GM21723 (cell line): ENCODE measurements around the gene LACTB.
A peak's percentile ranks its signal among the peaks of the same experiment; 100 is the strongest.

Experiments
- ATAC-seq: cut with Tn5 transposase; IDR thresholded peaks from one replicate; pipeline ENCODE4 v1.9.1; 2021; ENCODE audit warnings: mild to moderate bottlenecking, moderate library complexity; ENCODE audit not compliant: unreplicated experiment

LACTB gene, protein sequence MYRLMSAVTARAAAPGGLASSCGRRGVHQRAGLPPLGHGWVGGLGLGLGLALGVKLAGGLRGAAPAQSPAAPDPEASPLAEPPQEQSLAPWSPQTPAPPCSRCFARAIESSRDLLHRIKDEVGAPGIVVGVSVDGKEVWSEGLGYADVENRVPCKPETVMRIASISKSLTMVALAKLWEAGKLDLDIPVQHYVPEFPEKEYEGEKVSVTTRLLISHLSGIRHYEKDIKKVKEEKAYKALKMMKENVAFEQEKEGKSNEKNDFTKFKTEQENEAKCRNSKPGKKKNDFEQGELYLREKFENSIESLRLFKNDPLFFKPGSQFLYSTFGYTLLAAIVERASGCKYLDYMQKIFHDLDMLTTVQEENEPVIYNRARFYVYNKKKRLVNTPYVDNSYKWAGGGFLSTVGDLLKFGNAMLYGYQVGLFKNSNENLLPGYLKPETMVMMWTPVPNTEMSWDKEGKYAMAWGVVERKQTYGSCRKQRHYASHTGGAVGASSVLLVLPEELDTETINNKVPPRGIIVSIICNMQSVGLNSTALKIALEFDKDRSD

DNA sequence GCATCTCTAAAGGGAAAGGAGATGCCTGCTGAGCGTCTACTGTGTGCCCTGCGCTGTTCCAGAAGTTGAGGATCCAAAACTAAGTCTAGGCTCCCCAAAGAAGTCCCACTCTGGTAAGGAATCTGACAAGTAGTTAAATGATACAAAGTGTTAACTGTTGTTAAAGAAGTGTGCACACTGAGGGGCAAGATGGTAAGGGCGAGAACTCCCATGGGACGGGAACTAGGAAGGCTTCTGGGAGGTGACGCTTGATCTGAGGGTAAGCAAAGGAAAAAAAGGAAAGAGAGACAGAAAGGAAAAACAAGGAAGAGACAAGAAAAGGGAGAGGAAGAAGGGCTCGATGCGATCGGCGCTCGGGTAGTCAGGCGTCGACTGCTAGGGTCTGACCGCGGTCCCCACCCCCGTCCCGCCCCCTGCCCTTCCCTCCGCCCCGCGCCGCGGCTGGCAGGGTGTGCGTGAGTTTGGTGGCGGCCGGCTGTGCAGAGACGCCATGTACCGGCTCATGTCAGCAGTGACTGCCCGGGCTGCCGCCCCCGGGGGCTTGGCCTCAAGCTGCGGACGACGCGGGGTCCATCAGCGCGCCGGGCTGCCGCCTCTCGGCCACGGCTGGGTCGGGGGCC lies at the start of gene LACTB:
LACTB (plus strand) TSS at position 480 of the 620 bp plus-strand sequence; CDS start at position 491, 11 bp downstream.
- ATAC-seq = peak; percentile 72

DNA sequence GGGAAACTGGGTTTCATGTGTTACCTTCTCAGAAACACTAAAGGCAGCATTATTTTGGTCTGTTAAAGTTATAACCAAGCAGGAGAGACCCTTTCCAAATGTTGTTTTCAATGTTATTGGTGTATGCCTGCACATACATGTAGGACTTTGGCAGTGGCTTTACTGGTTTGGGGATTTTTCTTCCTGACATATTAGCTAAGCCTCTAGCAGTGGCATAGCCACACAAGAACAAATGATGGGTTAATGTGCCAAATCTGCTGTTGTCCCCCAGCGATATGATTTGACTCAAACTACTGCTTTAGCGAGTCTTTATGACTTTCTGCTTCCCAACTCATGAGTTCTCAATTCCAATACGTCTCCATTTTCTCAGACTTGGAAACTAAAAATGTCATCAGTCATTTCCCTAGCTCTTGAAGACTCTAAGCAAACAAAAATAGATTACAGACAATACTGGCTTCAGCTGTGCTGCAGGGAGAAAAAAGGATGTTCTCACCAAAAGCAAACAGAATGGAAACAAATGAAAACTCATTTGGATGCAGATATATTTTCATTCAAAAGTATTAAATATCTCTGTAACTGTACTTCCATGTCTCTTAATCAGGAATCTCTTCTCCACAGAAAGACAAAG lies 49.5 kb upstream of the LACTB start:
- no peak for ATAC-seq

DNA sequence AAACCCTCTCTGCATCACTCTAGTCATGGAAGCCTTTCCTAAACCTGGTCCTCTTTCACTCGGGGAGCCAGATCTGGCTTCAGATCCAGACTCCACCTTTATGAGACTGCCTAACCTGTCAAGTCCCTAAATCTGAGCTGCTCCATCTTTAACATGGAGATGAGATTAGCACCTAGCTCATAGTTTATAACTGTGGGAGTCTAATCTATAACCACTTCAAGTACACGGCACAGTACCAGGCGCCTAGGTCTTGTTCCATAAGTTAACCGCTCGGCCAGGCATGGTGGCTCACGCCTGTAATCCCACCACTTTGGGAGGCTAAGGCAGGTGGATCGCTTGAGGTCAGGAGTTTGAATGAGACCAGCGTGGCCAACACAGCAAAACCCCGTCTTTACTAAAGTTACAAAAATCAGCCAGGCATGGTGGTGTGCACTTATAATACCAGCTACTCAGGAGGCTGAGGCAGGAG lies 48.8 kb upstream of the LACTB start:
- ATAC-seq = no peak

DNA sequence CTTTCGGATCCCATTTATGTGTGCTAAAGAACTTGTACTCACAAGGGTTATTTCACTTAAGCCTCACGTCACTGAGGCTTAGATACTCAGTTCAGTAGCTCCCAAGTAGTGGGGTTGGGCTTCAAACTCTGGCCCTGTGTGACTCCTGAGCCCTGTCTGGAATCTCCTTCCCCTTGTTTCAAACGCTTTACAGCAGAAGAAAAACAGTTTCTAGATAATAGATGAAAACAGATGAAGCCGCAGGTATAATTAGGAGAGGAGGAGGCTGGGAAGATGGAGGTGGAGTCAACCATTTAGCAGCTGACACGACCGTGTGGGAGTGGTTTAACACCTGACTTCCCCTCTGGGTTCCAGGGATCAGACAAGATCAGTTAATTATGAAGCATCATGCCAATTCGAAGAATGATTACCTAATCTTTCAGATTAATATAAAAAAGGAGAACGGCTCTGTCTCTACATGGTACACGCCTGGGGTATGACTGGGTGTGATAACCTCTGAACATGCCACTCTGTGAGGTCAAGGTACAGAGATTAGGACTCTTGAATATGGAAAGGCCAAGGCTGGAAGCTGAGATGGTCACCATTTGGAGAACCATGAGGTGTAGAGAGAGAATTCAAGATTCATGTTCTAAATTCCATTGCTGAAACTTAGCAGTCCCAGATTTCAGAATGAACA lies 48.0 kb upstream of the LACTB start:
- ATAC-seq = no peak

DNA sequence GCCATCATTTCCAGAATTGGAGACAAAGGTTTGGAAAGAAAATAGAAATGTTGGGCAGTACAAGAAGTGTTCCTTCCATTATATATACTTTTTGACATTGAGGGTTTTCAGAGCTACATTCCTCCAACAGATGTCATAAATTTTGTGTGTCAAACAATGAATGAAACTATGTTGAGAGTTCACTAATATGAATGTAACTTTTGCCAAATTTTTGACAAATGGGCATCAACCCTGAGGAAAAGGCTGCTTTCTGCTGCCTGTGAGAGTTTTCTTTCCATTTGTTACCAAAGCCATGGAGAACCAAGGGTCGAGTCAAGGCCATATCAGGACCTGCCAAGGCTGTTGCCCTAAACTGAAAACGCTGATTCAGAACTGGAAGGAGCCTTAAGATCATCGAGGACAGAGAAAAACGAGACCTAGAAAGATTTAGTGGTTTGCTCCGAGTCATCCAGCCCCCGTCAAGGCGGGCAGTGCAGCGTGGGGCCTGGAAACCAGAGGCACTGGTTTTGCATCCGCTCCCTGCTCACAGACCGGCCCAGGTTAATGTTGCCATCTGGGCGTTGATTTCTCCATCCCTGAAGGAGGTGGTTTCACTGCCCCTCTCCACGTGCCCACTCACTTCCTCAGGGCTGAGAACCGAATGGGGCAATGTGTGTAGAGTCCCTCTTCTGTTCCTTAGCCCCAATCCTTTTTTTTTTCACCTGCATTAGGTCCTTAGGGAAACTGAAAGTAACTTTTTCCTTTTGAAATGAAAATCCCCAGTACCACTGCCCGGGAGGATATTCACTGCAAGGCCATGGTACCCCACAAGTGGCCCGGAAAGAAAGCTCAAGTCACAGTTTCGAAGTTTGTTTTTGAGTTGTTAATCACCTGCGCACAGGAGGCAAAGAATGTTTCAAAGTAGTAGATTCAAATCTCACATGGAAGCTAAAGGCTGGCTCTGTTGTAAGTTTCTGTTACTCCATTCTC lies 46.4 kb upstream of the LACTB start:
- no peak for ATAC-seq

DNA sequence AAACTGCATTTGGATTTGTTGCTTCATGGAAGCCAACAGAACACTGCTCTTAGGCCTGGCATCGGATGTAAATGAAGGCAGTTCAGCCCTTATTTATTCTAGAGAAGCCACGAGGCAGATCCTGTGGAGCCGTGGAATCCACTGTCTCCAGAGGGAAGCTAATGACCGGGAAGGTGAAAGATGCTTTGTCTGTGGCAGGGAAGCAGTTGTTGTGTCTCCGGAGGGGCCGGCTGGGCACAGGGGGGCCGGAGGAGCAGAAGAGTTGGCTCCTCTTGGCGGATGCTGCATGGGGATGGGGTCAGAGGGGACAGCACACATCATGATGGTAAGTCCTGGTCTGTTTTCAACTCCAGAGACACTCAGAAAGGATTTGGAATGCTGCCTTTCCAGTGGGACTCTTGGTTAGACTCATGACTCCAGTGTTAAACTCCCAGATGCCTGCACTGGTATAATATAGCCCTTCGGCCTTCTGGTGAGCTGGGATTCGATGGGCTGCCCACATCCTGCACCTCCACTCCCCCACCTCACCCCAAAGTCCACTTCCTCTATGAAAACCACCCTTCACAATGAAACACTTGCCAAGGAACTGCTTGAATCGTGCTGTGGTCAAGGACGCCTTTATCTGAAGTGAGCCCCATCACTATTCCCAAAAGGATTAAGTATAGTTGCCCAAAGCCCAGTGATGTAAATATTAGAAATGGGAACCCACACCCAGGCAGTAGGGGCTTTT lies 45.5 kb upstream of the LACTB start:
- ATAC-seq = no peak

DNA sequence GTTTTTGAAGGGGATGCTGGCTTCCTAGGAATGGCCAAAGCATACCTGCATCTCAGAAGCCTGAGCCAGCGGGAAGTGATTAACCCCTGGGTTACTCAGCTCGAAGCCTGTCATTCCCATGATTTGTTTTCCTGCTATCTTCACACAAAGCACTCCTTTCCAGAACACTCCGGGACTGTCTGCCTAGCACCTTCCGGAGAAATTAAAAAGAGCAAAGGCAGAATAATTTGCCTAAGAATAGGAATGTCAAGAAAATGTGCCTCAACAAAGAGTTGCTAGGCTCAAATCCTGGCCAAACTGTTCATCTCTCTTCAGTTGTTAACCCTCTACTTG lies 45.0 kb upstream of the LACTB start:
- ATAC-seq = no peak

DNA sequence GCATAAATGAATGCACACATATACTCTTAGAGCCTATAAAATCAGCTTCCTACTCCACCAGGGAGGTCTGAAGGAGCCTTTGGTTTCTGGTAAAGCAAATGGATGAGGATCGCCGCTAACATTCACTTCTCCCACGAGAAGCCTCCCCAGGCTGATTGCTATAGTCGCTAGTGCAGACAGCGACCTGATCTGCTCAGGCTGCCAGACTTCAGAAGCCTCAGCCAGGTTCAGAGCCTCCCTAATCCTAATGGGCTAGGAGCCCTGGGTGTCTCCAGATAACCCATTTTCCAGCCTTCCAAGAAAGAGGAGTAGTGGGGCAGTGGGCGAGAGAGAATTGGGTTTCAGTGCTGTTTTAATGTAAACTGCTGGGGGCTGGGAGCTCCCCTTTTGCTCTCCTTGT lies 43.7 kb upstream of the LACTB start:
- ATAC-seq = no peak

DNA sequence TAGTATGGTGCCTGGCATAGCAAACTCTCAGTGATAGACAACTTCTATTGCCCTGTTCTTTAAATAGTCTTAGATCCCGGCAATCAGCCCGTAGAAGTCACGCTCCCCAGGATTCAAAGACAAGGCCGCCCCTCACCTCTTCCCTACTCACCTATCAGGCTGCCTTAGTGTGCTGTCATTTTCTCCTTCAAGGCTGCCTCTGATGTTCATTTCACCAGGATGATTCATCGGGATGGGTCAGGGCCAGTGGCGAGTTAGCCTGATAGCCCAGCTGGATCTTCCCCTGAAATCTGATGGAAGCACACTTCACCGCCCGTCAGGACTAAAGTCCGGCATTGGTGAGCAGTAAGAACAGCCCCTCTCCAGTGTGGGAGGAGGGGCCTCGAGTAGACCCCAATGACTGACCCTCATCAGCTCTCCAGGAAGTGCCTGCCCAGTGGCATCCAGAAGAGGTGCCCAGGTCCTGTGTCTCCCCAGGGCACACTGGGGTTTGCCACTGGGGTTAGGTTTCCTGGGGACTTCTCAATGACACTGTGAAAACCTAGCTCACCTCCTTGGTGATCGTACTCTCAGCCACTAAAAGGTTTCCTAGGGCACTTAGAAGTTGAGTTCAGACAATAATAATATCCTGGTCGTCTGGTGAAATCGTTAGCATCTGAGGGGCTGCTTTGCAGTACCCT lies 41.6 kb upstream of the LACTB start:
- no peak for ATAC-seq

DNA sequence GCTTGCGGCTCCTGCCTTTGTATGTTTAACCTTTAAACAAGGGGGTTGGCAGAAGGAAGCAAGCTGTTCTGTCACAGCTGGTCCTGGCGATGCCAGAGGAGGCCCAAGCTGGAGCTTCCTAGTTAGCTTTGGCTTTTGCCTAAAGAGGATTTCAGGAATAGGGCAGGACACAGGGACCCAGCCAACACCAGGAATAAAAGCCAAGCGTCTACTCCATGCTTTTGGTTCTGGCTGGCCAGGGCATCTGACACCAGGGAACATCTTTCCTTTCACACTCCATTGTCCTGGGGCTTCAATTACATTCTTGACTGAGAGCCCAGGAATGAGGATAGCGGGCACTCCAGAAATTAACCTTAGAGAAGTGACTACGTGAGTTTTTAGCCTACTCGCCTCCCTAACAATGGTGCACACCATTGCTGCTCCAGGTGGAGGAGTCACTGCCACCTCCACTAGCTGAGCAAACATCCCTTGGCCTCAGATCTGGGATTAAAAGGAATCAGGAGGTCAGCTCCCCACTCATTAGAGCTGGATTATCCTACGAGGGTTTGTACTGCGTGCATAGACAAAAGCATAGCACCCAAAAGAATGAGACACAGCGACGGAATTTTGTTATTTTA lies 40.9 kb upstream of the LACTB start:
- ATAC-seq = no peak

DNA sequence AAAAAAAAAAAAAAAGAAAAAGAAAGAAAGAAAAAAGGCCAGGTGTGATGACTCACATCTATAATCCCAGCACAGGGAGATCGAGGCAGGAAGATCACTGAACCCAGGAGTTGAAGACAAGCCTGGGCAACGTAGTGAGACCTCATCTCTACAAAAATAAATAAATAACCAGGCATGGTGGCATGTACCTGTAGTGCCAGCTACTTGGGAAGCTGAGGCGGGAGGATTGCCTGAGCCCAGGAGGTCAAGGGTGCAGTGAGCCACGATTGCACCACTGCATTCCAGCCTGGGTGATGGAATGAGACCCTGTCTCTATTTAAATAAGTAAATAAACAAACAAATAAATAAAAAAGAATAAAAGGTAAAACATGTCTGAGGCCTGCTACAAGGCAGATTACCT lies 39.3 kb upstream of the LACTB start:
- ATAC-seq = no peak

DNA sequence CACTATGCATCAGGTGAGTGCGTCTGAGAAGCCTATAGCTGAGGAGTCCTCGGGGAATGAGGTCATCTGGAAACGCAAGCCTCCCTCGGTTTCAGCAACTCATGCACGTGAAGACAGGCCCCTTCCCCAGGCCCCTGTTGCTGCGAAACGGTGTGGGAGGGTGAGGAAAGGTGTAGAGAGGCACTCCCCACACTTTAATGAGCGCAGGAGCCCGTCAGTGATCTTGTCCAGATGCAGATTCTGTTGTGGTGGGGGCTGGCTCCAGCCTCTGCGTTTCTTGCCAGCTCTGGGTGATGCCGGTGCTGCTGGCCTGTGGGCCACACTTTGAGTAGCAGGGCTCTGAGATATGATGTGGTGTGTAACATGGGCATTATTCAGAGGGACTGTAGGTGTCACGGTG lies 38.6 kb upstream of the LACTB start:
- ATAC-seq = no peak

DNA sequence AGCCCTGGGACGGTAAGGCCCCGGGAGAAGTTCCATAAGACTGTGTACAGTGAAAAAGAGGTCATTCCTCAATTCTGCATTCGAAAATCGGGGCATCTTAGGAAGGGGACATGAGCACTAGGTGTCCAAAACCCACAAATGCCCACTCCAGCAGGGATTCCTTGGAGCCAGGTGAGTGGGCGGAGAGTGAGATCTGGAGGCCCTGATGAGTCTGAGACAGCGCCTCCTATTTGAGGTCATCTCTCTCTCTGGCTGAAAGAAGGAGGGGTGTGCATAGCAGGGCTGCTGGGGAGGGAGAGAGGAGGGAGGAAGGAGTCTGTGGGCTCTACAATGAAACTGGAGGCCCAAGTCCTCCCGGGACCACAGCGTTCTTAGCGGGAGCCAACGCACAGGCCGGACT lies 38.1 kb upstream of the LACTB start:
- no peak for ATAC-seq

DNA sequence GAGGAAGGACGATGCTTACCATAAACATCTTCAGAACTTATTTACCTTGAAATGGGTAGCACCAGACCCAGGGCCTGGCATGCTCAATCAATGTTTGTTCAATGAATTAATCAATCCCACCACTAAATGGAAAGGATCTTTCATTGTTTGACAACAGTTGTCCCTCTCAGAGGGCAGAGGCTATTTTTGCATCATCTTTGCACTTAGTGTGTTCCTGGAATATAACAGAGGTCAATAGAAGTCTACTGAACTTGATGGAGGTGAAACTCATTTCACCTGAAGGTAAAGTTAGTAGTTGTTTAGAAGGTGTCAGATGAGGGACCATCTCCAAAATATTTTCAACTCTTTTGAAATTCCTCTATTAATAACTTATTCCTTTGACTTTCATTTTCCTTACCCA lies 36.9 kb upstream of the LACTB start:
- no peak for ATAC-seq

DNA sequence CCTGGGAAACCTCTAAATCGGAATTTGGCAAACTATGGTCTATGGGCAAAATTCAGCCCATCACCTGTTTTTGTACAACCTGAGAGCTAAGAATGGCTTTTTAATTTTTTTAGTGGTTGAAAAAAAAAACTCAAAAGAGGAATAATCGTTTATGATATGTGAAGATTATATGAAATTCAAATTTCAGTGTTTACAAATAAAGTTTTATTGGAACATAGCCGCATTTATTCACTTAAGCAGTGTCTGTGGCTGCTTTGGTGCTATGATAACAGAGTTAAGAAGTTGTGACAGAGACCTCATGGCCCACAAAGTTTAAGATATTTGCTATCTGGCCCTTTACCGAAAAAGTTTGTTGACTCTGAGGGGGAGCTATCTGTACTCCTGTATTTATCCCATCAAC lies 36.4 kb upstream of the LACTB start:
- ATAC-seq = no peak

DNA sequence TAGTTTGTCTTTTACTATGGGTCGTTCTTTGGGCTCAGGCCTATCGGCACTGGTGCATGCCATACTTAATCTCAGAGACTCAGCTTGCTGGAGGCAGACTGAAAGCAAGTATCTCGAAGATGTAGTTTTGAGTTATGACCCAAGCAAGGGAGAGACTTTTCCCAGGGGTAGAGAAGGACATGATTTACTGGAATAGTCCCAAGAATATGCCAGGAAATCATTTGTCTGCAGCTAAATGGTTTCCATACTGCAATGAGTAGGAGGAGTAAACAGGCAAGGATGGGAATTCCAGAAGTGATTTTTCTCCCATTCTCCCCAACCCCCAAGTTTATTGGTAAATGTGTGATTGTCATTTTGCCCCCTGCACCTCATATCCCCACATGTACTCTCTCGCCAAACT lies 35.4 kb upstream of the LACTB start:
- ATAC-seq = no peak

DNA sequence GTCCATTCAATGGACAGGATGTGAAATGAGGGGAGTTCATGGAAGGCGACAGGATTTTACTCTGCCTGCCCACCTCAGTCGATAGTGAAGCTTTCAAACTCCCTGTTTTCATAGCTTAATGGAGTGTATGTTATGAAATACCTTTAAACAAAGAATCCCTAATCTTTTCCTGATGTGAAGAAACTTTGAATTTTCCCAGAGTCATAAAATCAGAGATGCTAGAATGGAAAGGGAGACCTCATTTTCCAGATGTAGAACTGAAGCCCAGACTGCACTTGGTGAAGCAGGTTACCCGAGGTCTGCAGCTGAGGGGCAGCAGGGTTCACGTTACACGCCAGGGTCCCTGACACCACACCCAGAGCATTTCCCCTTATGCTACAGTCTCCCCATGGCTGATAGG lies 34.7 kb upstream of the LACTB start:
- no peak for ATAC-seq

DNA sequence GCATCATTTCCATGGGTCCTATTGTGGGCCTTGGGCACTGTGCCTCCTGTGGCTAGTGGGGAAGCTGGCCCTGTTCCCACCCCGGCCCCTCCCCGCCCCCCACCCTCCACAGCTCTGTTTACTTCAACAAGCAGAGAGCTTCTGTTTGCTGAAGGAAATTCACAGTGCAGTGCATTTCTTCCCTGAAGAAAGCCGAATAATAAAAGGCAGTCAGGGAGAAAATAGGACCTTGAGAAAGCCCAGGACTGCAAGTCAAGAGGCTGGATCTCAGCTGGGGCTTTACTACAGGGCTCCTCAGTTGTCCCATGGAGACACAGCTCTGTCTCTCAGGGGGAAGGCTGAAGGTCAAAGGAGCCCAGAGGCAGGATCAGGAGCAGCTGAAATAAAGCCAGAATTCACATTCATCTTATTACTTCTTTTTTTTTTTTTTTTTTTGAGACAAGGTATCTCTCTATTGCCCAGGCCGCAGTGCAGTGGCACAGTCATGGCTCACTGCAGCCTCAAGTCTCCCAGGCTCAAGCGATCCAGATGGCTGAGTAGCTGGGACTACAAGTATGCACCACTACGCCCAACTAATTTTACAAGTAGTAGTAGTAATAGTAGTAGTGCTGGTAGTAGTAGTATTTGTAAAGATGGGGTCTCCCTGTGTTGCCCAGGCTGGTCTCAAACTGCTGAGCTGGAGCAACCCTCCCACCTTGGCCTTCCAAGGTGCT lies 33.0 kb upstream of the LACTB start:
- ATAC-seq = no peak
